ENCODE results near the gene TBC1D10A.

The TBC1D10A gene

GRCh38 chr22:30327864-30328345, 1.2 kb upstream of the TBC1D10A start:
- H3K9ac ChIP-seq (ENCODE audit: low read depth, low read length), result no peak overlapping the region
- H3K27ac ChIP-seq (ENCODE audit: low read length), result no peak overlapping the region

DNA sequence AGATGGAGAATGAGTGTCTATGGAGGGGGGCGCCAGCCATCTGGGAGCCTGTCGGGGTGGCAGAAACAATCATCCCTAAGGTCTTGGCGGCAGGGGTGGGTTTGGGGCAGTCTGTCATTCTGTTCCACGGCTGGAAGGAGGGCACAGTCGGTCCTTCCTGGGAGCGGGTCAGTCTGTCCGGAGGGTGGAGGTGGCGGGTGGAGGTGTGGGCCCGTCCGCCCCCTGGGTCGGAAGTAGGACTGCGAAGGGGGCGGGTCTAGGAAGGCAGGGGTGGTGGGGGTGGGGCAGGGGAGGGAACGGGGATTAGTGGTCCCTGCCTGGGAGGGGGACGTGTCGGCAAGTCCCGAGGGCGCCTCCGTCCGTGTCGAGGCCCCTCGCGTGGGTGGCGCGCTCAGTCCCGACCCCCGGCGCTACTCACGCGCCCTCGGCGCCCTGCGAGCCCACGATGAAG, 461 bp downstream of the TBC1D10A start:
- peak overlapping the region; percentile 59; the same call in 1 of the 2 replicates for H3K9ac ChIP-seq (ENCODE audit: low read depth, low read length)
- H3K4me1 ChIP-seq (ENCODE audit: insufficient read depth, low read length), result peaks cover 18% of the 10 kb centered on the region
- H3K36me3 ChIP-seq (ENCODE audit: insufficient read depth, low read depth, low read length), result peaks cover 8% of the 10 kb centered on the region
- no peaks in the 10 kb centered on the region for H3K27me3 ChIP-seq (ENCODE audit: insufficient read depth, low read length)
- H3K9me3 ChIP-seq (ENCODE audit: insufficient read depth, low read depth, low read length), result no peaks in the 10 kb centered on the region
- H3K4me3 ChIP-seq (ENCODE audit: low read length), result peak overlapping the region; percentile 84
- H3K27ac ChIP-seq (ENCODE audit: low read length), result no peak overlapping the region

More at GRCh38 chr22:30327864-30328345, 1.2 kb upstream of the TBC1D10A start:
- peaks cover 18% of the 10 kb centered on the region for H3K4me1 ChIP-seq (ENCODE audit: insufficient read depth, low read length)
- no peaks in the 10 kb centered on the region for H3K27me3 ChIP-seq (ENCODE audit: insufficient read depth, low read length)
- no peaks in the 10 kb centered on the region for H3K9me3 ChIP-seq (ENCODE audit: insufficient read depth, low read depth, low read length)
- no peak overlapping the region for H3K4me3 ChIP-seq (ENCODE audit: low read length)
- H3K36me3 ChIP-seq (ENCODE audit: insufficient read depth, low read depth, low read length), result peaks cover 20% of the 10 kb centered on the region

DNA sequence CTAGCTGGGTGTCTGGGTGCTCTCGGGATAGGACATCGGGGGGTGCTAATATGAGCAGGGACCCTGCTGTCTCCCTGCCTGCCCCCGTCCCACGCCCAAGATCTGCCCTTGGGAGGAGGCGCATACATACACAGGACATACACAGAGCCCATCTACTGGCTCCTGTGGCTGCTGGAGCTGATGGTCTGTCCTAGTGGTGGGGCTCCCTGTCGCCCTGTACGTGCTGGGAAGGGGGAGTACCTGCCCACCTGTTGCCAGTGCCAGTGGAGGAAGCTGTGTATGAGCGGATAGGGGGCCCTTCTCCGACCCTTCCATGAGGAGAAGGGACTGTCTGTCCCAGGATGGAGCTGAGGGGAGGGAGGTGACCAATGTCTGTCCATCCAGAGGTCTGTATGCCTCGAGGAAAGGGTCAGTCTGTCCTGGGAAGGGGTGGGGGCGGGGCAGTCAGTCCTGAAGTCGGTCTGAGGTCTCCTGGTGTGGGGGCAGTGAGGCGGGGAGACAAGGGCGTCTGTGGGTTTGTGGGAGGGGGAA, 952 bp downstream of the TBC1D10A start:
- Histone ChIP-seq H3K4me1 (ENCODE audit: insufficient read depth, low read length) (peaks cover 18% of the 10 kb centered on the region), H3K36me3 (ENCODE audit: insufficient read depth, low read depth, low read length) (peaks cover 4% of the 10 kb centered on the region), H3K27me3 (ENCODE audit: insufficient read depth, low read length) (no peaks in the 10 kb centered on the region), H3K9ac (ENCODE audit: low read depth, low read length) (no peak overlapping the region; the same call in 1 of the 2 replicates), H3K27ac (ENCODE audit: low read length) (no peak overlapping the region), H3K9me3 (ENCODE audit: insufficient read depth, low read depth, low read length) (no peaks in the 10 kb centered on the region), H3K4me3 (ENCODE audit: low read length) (peak overlapping the region; percentile 84)

DNA sequence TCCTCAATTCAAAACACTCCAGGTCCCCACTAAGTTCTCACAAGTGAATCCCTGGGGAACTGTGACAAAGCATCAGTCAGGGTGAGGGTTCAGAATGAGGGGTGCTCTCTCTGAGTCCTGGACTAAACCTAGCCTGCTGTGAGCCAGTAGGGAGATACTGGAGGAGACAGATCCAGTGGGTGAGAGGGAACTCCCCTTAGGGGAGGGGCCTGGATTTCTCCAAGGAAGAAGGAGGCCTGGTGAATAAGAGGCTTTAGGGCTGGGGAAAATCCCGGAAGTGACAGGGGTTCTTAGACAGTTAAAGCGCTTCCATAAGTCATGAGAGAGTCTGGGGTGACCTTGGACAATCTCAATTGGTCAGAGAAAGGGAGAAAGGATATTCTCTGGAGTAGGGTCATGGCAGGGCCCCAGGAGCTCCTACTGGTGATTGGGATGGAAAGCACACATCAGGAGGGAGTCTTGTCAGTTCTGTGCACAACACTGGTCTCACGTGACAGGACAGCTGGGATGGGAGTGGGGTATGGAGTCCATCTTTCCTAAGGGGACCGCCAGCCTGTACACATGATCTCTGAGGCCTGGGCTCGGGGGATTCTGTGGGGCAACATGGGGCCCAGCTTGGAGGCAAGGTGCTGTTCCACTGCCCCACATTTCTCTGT, 1.5 kb downstream of the TBC1D10A start:
- Histone ChIP-seq H3K4me1 (ENCODE audit: insufficient read depth, low read length) (peaks cover 18% of the 10 kb centered on the region), H3K27me3 (ENCODE audit: insufficient read depth, low read length) (no peaks in the 10 kb centered on the region), H3K4me3 (ENCODE audit: low read length) (peak overlapping the region; percentile 84; the same call in 1 of the 2 replicates), H3K27ac (ENCODE audit: low read length) (no peak overlapping the region), H3K36me3 (ENCODE audit: insufficient read depth, low read depth, low read length) (no peaks in the 10 kb centered on the region), H3K9ac (ENCODE audit: low read depth, low read length) (no peak overlapping the region; the same call in 1 of the 2 replicates), H3K9me3 (ENCODE audit: insufficient read depth, low read depth, low read length) (no peaks in the 10 kb centered on the region)

GRCh38 chr22:30324014-30324730, 2.6 kb downstream of the TBC1D10A start:
- no peaks in the 10 kb centered on the region for H3K9me3 ChIP-seq (ENCODE audit: insufficient read depth, low read depth, low read length)
- no peak overlapping the region for H3K27ac ChIP-seq (ENCODE audit: low read length)
- no peak overlapping the region for H3K9ac ChIP-seq (ENCODE audit: low read depth, low read length)
- H3K27me3 ChIP-seq (ENCODE audit: insufficient read depth, low read length), result no peaks in the 10 kb centered on the region
- no peak overlapping the region for H3K4me3 ChIP-seq (ENCODE audit: low read length)
- peaks cover 18% of the 10 kb centered on the region for H3K4me1 ChIP-seq (ENCODE audit: insufficient read depth, low read length)
- H3K36me3 ChIP-seq (ENCODE audit: insufficient read depth, low read depth, low read length), result no peaks in the 10 kb centered on the region

DNA sequence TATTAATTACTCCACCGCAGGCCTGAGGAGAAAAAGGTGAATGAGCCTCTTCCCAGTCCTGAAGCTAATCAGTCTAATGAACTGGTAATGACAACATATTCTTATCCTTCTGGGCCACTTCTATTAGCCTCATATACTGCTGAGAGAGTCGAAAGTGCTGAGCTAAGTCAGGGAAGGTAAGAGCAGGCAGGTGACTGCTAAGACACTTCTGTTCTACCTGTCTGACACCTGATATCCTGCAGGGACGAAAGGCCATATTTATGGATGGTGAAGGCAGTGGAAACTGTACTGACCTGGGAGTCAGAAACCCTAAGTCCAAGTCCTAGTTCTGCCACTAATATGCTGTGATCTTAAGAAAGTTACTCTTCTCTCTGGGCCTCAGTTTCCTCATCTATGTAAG, 3.5 kb downstream of the TBC1D10A start:
- Histone ChIP-seq H3K9me3 (ENCODE audit: insufficient read depth, low read depth, low read length) (no peaks in the 10 kb centered on the region), H3K4me1 (ENCODE audit: insufficient read depth, low read length) (peaks cover 18% of the 10 kb centered on the region), H3K4me3 (ENCODE audit: low read length) (no peak overlapping the region)

GRCh38 chr22:30321461-30321860, 5.3 kb downstream of the TBC1D10A start:
- Histone ChIP-seq H3K9ac (ENCODE audit: low read depth, low read length) (no peak overlapping the region), H3K9me3 (ENCODE audit: insufficient read depth, low read depth, low read length) (no peaks in the 10 kb centered on the region), H3K27ac (ENCODE audit: low read length) (no peak overlapping the region), H3K4me1 (ENCODE audit: insufficient read depth, low read length) (peaks cover 11% of the 10 kb centered on the region), H3K27me3 (ENCODE audit: insufficient read depth, low read length) (no peaks in the 10 kb centered on the region), H3K36me3 (ENCODE audit: insufficient read depth, low read depth, low read length) (no peaks in the 10 kb centered on the region), H3K4me3 (ENCODE audit: low read length) (no peak overlapping the region)

More for the DNA sequence above, 3.5 kb downstream of the TBC1D10A start:
- H3K9ac ChIP-seq (ENCODE audit: low read depth, low read length), result no peak overlapping the region
- H3K27me3 ChIP-seq (ENCODE audit: insufficient read depth, low read length), result no peaks in the 10 kb centered on the region
- no peaks in the 10 kb centered on the region for H3K36me3 ChIP-seq (ENCODE audit: insufficient read depth, low read depth, low read length)
- no peak overlapping the region for H3K27ac ChIP-seq (ENCODE audit: low read length)

DNA sequence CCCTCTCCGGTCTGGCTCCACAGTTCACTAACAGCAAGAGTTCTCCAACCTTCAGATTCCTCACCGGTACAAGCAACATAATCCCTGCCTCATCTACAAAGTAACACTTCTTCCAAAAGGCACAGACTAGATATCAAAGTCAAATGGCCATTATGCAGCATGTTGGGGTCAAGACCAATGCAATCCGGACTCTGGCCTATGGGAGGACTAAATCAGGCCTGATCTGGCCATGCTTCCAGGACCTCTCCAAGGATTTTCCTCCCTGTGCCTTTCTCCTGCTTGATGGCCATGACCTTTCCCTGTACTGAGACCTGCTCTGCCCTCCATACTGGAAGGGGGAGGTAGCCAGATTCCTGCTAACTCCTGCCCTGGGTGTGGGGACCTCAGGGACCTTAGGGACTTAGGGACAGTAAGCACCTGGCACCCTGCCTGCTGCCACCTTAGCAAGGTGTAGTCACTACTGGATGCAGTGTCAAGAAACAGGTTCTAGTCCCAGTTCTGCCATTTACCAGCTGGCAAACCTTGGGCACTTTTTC, 6.7 kb downstream of the TBC1D10A start:
- no peak overlapping the region for H3K4me3 ChIP-seq (ENCODE audit: low read length)
- no peaks in the 10 kb centered on the region for H3K36me3 ChIP-seq (ENCODE audit: insufficient read depth, low read depth, low read length)
- H3K27me3 ChIP-seq (ENCODE audit: insufficient read depth, low read length), result no peaks in the 10 kb centered on the region
- no peak overlapping the region for H3K27ac ChIP-seq (ENCODE audit: low read length)
- no peak overlapping the region for H3K9ac ChIP-seq (ENCODE audit: low read depth, low read length)
- peaks cover 2% of the 10 kb centered on the region for H3K4me1 ChIP-seq (ENCODE audit: insufficient read depth, low read length)
- H3K9me3 ChIP-seq (ENCODE audit: insufficient read depth, low read depth, low read length), result no peaks in the 10 kb centered on the region

DNA sequence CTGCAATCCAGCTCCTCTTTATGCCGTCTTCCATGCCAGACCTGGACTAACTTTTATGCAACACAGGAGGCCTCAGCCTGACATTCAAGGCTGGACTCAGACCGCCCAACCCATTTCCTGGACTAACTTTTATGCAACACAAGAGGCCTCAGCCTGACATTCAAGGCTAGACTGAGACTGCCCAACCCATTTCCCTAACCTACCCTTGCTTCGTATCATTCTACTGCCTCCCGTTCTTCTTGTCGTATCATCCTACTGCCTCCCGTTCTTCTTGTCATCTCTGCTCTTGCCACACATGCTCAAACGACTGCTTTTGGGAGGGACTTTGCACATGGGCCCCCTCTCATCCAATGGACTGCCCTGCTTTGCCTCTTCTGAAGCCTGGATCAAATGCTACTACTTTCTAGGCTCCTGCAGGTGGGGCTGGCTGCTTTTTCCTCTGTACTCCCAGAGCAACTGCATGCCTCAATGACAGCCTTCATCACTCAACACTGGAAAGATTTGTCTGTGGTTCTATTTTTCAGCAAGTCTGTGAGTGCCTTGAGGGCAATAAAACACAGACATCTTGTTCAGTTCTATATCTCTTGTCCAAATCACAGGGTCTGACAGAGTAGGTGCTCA, 7.8 kb downstream of the TBC1D10A start:
- H3K36me3 ChIP-seq (ENCODE audit: insufficient read depth, low read depth, low read length), result no peaks in the 10 kb centered on the region
- H3K27ac ChIP-seq (ENCODE audit: low read length), result no peak overlapping the region
- H3K9ac ChIP-seq (ENCODE audit: low read depth, low read length), result no peak overlapping the region
- H3K9me3 ChIP-seq (ENCODE audit: insufficient read depth, low read depth, low read length), result no peaks in the 10 kb centered on the region
- no peaks in the 10 kb centered on the region for H3K27me3 ChIP-seq (ENCODE audit: insufficient read depth, low read length)
- H3K4me3 ChIP-seq (ENCODE audit: low read length), result no peak overlapping the region
- H3K4me1 ChIP-seq (ENCODE audit: insufficient read depth, low read length), result no peaks in the 10 kb centered on the region

GRCh38 chr22:30317778-30318177, 9.0 kb downstream of the TBC1D10A start:
- H3K27ac ChIP-seq (ENCODE audit: low read length), result no peak overlapping the region
- no peaks in the 10 kb centered on the region for H3K4me1 ChIP-seq (ENCODE audit: insufficient read depth, low read length)
- H3K9me3 ChIP-seq (ENCODE audit: insufficient read depth, low read depth, low read length), result no peaks in the 10 kb centered on the region
- no peak overlapping the region for H3K4me3 ChIP-seq (ENCODE audit: low read length)
- H3K9ac ChIP-seq (ENCODE audit: low read depth, low read length), result no peak overlapping the region
- no peaks in the 10 kb centered on the region for H3K36me3 ChIP-seq (ENCODE audit: insufficient read depth, low read depth, low read length)
- no peaks in the 10 kb centered on the region for H3K27me3 ChIP-seq (ENCODE audit: insufficient read depth, low read length)

DNA sequence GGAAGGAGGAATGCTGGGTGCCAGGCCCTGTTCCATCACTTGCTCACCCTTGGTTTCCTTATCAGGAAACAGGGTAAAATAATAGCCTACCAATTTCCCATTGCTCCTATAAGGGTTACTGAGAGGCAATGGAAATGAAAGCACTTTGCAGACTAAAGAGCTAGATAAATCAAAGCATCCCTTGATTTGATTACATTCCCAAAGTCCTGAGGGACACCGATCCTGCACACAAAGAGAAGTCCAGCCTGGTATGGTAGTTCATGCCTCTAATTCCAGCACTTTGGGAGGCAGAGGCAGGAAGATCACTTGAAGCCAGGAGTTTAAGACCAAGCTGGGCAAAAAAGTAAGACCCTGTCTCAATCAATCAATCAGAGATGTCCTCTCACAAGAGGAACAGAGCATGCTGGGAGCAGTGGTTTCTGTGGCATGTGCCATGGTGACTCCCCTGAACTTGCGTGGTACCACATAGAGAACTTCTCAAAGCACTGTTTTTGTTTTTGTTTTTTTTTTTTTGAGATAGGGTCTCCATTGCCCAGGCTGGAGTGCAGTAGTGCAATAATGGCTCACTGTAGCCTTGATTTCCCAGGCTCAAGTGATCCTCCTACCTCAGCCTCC, 10.7 kb downstream of the TBC1D10A start:
- Histone ChIP-seq H3K9ac (ENCODE audit: low read depth, low read length) (no peak overlapping the region), H3K27ac (ENCODE audit: low read length) (no peak overlapping the region), H3K4me1 (ENCODE audit: insufficient read depth, low read length) (no peaks in the 10 kb centered on the region), H3K9me3 (ENCODE audit: insufficient read depth, low read depth, low read length) (no peaks in the 10 kb centered on the region), H3K27me3 (ENCODE audit: insufficient read depth, low read length) (no peaks in the 10 kb centered on the region), H3K4me3 (ENCODE audit: low read length) (no peak overlapping the region), H3K36me3 (ENCODE audit: insufficient read depth, low read depth, low read length) (no peaks in the 10 kb centered on the region)
